ENCODE results near the gene CCDC90B. TPM values are rescaled to one million over a fixed set of nuclear protein-coding genes. Genes with fewer than 3 reads are reported as not detected.

Gene CCDC90B
- total RNA-seq, 1 experiment from 2014 or later, result 35.9 TPM

DNA sequence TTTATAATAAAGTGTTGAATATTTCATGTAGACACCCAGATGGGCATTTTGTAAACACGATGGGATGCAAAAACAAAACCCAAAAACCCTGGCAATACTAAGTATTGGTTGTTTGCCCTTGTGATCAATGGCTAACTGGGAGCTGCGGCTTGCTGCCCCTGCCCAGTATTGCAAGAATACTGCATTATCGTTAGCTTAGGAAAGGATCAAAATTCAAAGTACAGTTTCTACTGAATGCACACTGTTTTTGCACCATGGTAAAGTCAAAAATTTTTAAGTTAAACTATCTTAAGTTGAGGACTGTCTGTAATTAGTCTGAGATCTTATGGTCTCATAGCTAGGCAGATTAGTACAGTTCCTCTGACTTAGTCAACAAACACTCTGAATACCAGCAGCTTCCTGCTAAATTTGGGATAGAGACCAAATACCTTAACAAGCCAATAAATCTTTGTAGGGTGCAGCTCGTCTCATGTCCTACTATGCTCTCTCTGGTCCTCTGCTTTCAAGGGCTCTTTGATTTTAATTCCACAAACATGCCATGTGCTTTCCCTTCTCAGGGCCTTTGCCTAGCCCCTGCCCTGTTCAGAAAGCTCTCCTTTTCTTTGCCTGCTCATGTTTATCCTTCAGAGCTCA is 4.0 kb downstream of the CCDC90B start:
- H3K79me1 ChIP-seq (ENCODE audit: insufficient read depth, low read depth, low read length, poor library complexity, severe bottlenecking), result no peaks in the 10 kb centered on the region
- H3K9ac ChIP-seq (ENCODE audit: extremely low read depth, insufficient read length, low read length), result no peak overlapping the region
- no peak overlapping the region for H2AFZ ChIP-seq (ENCODE audit: low read length)
- peak overlapping the region; percentile 34 to 78 (median 51); a peak in 5 of 7 replicates for H3K27ac Mint-ChIP-seq
- H3K4me1 Mint-ChIP-seq, result peaks cover 14 to 20% of the 10 kb centered on the region in 2 experiments
- no peak overlapping the region for H3T11ph ChIP-seq (ENCODE audit: low read length)
- H4K91ac ChIP-seq (ENCODE audit: insufficient read length, low read depth, low read length), result no peak overlapping the region
- no peaks in the 10 kb centered on the region for H3K9me3 ChIP-seq (ENCODE audit: control insufficient read depth, low read depth, low read length)
- no peak overlapping the region for H2BK5ac ChIP-seq (ENCODE audit: insufficient read length, low read length)
- no peak for DNase-seq
- peaks cover 3 to 21% (median 20%) of the 10 kb centered on the region in 3 experiments; a peak in 5 of 7 replicates for H3K36me3 Mint-ChIP-seq (ENCODE audit: insufficient read depth in 1 of 3, low read depth in 3 of 3)
- no peak overlapping the region for H3K4me3 Mint-ChIP-seq
- H3K18ac ChIP-seq (ENCODE audit: insufficient read length, low read depth, low read length), result no peak overlapping the region
- H3K27ac ChIP-seq (ENCODE audit: insufficient read length, low read depth, low read length), result no peak overlapping the region
- no peaks in the 10 kb centered on the region; a peak in 1 of 5 replicates for H3K9me3 Mint-ChIP-seq
- WGBS (ENCODE audit: extremely low coverage, insufficient read length, low lambda C conversion rate), result no CpG with 5 or more reads among the region's 4 CpGs
- no peak overlapping the region for H2BK120ac ChIP-seq (ENCODE audit: low read depth, low read length, poor library complexity, severe bottlenecking)
- no peaks in the 10 kb centered on the region for H3K27me3 ChIP-seq (ENCODE audit: insufficient read depth, low read length)
- H3K27me3 Mint-ChIP-seq (ENCODE audit: low read depth), result no peaks in the 10 kb centered on the region
- no peak overlapping the region for H2BK20ac ChIP-seq (ENCODE audit: low read depth, low read length, poor library complexity, severe bottlenecking)
- peaks cover 4% of the 10 kb centered on the region; the same call in 1 of the 2 replicates for H3K79me2 ChIP-seq (ENCODE audit: insufficient read depth, low read length)
- H2BK12ac ChIP-seq (ENCODE audit: insufficient read length, low read depth, low read length), result no peak overlapping the region
- no peak overlapping the region for H3K4me2 ChIP-seq (ENCODE audit: insufficient read depth, insufficient read length, low read length)
- H3K14ac ChIP-seq (ENCODE audit: insufficient read depth, low read length), result no peak overlapping the region
- H3K4ac ChIP-seq (ENCODE audit: low read depth, low read length), result no peak overlapping the region
- H2AK5ac ChIP-seq (ENCODE audit: insufficient read length, low read length), result no peak overlapping the region
- peaks cover 5% of the 10 kb centered on the region for H3K23me2 ChIP-seq (ENCODE audit: insufficient read length, low read depth, low read length, poor library complexity, severe bottlenecking)
- TF ChIP-seq, protein P1, sequence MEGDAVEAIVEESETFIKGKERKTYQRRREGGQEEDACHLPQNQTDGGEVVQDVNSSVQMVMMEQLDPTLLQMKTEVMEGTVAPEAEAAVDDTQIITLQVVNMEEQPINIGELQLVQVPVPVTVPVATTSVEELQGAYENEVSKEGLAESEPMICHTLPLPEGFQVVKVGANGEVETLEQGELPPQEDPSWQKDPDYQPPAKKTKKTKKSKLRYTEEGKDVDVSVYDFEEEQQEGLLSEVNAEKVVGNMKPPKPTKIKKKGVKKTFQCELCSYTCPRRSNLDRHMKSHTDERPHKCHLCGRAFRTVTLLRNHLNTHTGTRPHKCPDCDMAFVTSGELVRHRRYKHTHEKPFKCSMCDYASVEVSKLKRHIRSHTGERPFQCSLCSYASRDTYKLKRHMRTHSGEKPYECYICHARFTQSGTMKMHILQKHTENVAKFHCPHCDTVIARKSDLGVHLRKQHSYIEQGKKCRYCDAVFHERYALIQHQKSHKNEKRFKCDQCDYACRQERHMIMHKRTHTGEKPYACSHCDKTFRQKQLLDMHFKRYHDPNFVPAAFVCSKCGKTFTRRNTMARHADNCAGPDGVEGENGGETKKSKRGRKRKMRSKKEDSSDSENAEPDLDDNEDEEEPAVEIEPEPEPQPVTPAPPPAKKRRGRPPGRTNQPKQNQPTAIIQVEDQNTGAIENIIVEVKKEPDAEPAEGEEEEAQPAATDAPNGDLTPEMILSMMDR (conservative IDR thresholded peaks at IDR 0.05), result no peak
- H3K4me1 ChIP-seq (ENCODE audit: insufficient read depth, low read length), result no peaks in the 10 kb centered on the region
- no peak overlapping the region for H4K5ac ChIP-seq (ENCODE audit: insufficient read length, low read depth, low read length)
- no peak overlapping the region for H2BK15ac ChIP-seq (ENCODE audit: low read depth, low read length)
- no peak overlapping the region for H4K8ac ChIP-seq (replicated peaks; ENCODE audit: insufficient read length, low read depth, low read length)
- no peak overlapping the region for H3K23ac ChIP-seq (ENCODE audit: insufficient read length, low read depth, low read length)
- H3K56ac ChIP-seq (ENCODE audit: insufficient read length, low read depth, low read length), result no peak overlapping the region
- no peaks in the 10 kb centered on the region for H4K20me1 ChIP-seq (ENCODE audit: control insufficient read depth, insufficient read depth, insufficient read length)
